Kidney epithelial cell (primary cell): Measurements from ENCODE around the gene PLA2G2D. TPM values are rescaled to one million over a fixed set of nuclear protein-coding genes. Genes with fewer than 3 reads are reported as not detected.

Source experiments
- DNase-seq: peaks from one replicate; pipeline ENCODE4 v3.0.0-alpha.2; 2010; ENCODE audit warnings: low read depth
- H3K27me3 ChIP-seq: 2 replicates; pipeline ENCODE4 v1.6.0; 2011; ENCODE audit warnings: low read length; ENCODE audit not compliant: control insufficient read depth, insufficient read depth
- H3K36me3 ChIP-seq: 2 replicates; pipeline ENCODE4 v1.5.1; 2011; ENCODE audit warnings: low read length; ENCODE audit not compliant: control insufficient read depth, insufficient read depth
- H3K4me3 ChIP-seq: 2 replicates; pipeline ENCODE4 v1.5.1; 2011; ENCODE audit warnings: low read depth, mild to moderate bottlenecking, control low read depth, low read length
- total RNA-seq: library from RNA; depleted of rRNA; stranded (reverse); fragments of >200 nt; gene quantifications from 2 replicates; pipeline ENCODE4 v1.2.3, GENCODE V29; 2015
- TF ChIP-seq, protein P1 (sequence below): IDR thresholded peaks from 2 replicates; pipeline ENCODE4 v1.5.1; 2011; ENCODE audit warnings: mild to moderate bottlenecking, moderate library complexity, low read length, control low read depth, inconsistent platforms; ENCODE audit not compliant: insufficient read depth, poor library complexity, severe bottlenecking

Gene PLA2G2D
- total RNA-seq, 1 donor from 2014 or later: not detected

DNA sequence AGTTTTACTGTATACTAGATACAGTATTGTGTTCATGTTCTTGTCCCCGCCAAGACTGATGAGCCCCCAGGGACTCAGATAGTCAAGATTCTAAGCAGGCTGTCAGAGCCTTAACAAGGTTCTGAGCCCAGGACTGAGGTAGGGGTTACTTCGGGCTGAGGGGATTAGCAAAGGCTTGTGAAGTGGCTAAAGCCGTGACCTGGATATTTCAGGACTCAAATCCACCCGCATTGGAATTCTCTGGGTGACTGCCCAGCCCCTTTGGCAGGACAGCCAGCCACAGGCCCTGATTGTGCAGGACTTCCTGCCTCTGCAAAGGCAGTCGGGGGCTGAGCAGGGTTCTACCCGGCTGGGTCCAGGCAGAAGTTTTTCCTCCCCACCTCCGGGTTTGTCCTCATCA is 49.5 kb downstream of the PLA2G2D start, which contains the start of gene PLA2G5:
Gene PLA2G5 (plus strand): TSS at position 321 of the 400 bp plus-strand sequence. CDS start 14,637 bp downstream, outside the sequence.
- Histone ChIP-seq H3K27me3 (no peaks in the 10 kb centered on the region), H3K4me3 (no peak within 1 kb of the TSS), H3K36me3 (no peaks in the 10 kb centered on the region)
- no peak for DNase-seq
- TF ChIP-seq, protein P1, sequence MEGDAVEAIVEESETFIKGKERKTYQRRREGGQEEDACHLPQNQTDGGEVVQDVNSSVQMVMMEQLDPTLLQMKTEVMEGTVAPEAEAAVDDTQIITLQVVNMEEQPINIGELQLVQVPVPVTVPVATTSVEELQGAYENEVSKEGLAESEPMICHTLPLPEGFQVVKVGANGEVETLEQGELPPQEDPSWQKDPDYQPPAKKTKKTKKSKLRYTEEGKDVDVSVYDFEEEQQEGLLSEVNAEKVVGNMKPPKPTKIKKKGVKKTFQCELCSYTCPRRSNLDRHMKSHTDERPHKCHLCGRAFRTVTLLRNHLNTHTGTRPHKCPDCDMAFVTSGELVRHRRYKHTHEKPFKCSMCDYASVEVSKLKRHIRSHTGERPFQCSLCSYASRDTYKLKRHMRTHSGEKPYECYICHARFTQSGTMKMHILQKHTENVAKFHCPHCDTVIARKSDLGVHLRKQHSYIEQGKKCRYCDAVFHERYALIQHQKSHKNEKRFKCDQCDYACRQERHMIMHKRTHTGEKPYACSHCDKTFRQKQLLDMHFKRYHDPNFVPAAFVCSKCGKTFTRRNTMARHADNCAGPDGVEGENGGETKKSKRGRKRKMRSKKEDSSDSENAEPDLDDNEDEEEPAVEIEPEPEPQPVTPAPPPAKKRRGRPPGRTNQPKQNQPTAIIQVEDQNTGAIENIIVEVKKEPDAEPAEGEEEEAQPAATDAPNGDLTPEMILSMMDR: no peak

GRCh38 chr1:20068722-20069121 is 50.6 kb downstream of the PLA2G2D start:
- no peaks in the 10 kb centered on the region for H3K36me3 ChIP-seq

GRCh38 chr1:20063861-20064292 is 55.5 kb downstream of the PLA2G2D start:
- H3K4me3 ChIP-seq: no peak overlapping the region
- TF ChIP-seq, protein P1: no peak
- no peaks in the 10 kb centered on the region for H3K27me3 ChIP-seq
- peak; percentile 29 for DNase-seq
- no peaks in the 10 kb centered on the region for H3K36me3 ChIP-seq

More at GRCh38 chr1:20068722-20069121, 50.6 kb downstream of the PLA2G2D start:
- DNase-seq: no peak
- Histone ChIP-seq H3K27me3 (no peaks in the 10 kb centered on the region), H3K4me3 (no peak overlapping the region)
- TF ChIP-seq, protein P1: no peak

Other genes with a start within 250 kb of the PLA2G2D start
- 8.0 and 8.4 TPM in 2 replicates for gene OTUD3, start 237.1 kb downstream of the PLA2G2D start, total RNA-seq
- gene PLA2G2E, start 195.9 kb downstream of the PLA2G2D start, total RNA-seq: not detected in 2 replicates
- not detected in 2 replicates for gene PLA2G2A, start 139.9 kb downstream of the PLA2G2D start, total RNA-seq
- gene PLA2G5, start 49.3 kb downstream of the PLA2G2D start, total RNA-seq: not detected in 2 replicates
- gene PLA2G2F, start 19.8 kb upstream of the PLA2G2D start, total RNA-seq: 6.9 and 9.2 TPM in 2 replicates
- 0.96 and 1.6 TPM in 2 replicates for gene UBXN10, start 66.6 kb upstream of the PLA2G2D start, total RNA-seq
- gene PLA2G2C, start 67.0 kb upstream of the PLA2G2D start, total RNA-seq: not detected in 2 replicates
- gene VWA5B1, start 171.3 kb upstream of the PLA2G2D start, total RNA-seq: 0.14 TPM in 1 of 2 replicates, not detected in the other